Spleen (tissue), 7 donors: ENCODE data around the gene VWCE.

Experiments used
- POLR2A ChIP-seq, 3 donors: fragments of 450-650 bp; IDR thresholded peaks; one replicate each; pipeline ENCODE4 v1.5.1; 2017; ENCODE audit warnings: antibody characterized with exemption in 3 of 3, mild to moderate bottlenecking in 1 of 3
- POLR2AphosphoS5 ChIP-seq, 3 donors: sonication (generic); formaldehyde crosslinking; IDR thresholded peaks; one replicate each; pipeline ENCODE4 v1.5.1; 2017; ENCODE audit warnings: antibody characterized with exemption in 3 of 3
- TF ChIP-seq, protein P1 (sequence below), 11 experiments: fragments of 200-600 bp in 7 of 11; fragments of 450-650 bp in 4 of 11; sonication (generic) in 4 of 11; IDR thresholded peaks in 8 of 11; conservative IDR thresholded peaks in 3 of 11; 1 replicate in 7 of 11; 2 replicates in 4 of 11; pipeline versions ENCODE4 v1.4.0 to v1.8.0; 2016 to 2021; ENCODE audit warnings: antibody characterized with exemption in 11 of 11, inconsistent platforms in 4 of 11, mild to moderate bottlenecking in 1 of 11
- donor health status: DM: no; HTN: no; CAD: no; lungs with moderate emphysema.
- donor health status: DM: no; HTN: no; CAD: no.
- donor health status: DM: no; HTN: no; CAD: no.

DNA sequence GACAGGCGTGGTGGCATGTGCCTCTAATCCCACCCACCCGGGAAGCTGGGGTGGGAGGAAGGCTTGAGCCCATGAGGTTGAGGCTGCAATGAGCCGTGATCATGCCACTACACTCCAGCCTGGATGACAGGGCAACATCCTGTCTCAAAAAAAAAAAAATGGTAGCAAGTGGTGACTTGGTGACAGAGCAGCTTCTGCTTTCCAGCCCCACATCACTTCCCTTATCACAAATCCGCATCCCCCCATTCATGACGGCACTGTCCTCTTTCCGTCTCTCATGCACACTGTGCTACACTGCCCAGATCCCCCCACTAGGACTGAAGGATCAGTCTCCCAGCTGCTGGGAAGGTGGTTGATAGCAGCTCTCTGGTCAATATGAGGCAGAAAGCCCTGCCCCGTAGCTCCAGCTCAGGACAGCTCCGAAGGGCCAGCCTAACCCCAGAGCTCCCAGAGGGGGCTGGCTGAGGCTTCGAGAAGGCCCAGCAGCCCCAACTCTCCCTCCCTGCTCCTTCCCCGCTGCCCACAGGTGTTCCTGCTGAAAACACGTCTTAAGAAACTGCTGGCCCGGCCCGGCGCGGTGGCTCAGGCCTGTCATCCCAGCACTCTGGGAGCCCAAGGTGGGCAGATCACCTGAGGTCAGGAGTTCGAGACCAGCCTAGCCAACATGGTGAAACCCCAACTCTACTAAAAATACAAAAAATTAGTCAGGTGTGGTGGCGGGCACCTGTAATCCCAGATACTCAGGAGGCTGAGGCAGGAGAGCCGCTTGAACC lies 38.2 kb downstream of the VWCE start:
- TF ChIP-seq, protein P1, sequence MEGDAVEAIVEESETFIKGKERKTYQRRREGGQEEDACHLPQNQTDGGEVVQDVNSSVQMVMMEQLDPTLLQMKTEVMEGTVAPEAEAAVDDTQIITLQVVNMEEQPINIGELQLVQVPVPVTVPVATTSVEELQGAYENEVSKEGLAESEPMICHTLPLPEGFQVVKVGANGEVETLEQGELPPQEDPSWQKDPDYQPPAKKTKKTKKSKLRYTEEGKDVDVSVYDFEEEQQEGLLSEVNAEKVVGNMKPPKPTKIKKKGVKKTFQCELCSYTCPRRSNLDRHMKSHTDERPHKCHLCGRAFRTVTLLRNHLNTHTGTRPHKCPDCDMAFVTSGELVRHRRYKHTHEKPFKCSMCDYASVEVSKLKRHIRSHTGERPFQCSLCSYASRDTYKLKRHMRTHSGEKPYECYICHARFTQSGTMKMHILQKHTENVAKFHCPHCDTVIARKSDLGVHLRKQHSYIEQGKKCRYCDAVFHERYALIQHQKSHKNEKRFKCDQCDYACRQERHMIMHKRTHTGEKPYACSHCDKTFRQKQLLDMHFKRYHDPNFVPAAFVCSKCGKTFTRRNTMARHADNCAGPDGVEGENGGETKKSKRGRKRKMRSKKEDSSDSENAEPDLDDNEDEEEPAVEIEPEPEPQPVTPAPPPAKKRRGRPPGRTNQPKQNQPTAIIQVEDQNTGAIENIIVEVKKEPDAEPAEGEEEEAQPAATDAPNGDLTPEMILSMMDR (IDR thresholded peaks at IDR 0.05 in 8 of 11, conservative IDR thresholded peaks at IDR 0.05 in 3 of 11) = no peak
- TF ChIP-seq POLR2A (IDR thresholded peaks at IDR 0.05) = no peak
- no peak for TF ChIP-seq POLR2AphosphoS5 (IDR thresholded peaks at IDR 0.05)
